ENCODE results near the gene PKHD1.

DNA sequence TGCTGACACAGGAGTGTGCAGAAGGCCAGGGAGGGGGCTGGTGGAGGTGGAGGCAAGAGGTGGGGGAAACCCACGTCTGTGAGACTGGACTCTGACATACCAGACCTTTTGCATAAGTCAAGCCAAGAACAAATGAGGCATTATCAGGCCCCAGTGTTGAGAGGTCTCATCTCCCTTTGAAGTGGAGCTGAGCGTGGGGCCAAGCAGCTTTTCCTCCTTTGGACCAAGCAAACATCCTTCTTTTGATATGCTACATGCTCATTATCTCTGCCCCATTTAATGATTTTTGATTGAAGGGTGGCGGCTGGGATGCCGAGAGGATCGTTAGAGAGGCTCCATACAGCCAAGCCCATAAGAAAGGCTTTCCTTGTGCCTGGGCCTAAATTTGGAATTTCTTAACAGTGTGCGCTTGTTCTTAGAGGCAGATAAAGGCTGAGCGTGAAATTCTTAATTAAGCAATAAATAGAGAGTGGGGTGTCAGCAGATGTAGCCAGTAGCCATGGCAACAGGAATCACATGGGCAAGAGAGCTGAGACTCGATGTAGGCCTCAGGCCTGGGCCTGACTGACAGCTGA is 244.5 kb downstream of the PKHD1 start:
- no peak for TF ChIP-seq EP300 (IDR thresholded peaks at IDR 0.05)
- TF ChIP-seq POLR2A (IDR thresholded peaks at IDR 0.05): no peak
- TF ChIP-seq, protein P1, sequence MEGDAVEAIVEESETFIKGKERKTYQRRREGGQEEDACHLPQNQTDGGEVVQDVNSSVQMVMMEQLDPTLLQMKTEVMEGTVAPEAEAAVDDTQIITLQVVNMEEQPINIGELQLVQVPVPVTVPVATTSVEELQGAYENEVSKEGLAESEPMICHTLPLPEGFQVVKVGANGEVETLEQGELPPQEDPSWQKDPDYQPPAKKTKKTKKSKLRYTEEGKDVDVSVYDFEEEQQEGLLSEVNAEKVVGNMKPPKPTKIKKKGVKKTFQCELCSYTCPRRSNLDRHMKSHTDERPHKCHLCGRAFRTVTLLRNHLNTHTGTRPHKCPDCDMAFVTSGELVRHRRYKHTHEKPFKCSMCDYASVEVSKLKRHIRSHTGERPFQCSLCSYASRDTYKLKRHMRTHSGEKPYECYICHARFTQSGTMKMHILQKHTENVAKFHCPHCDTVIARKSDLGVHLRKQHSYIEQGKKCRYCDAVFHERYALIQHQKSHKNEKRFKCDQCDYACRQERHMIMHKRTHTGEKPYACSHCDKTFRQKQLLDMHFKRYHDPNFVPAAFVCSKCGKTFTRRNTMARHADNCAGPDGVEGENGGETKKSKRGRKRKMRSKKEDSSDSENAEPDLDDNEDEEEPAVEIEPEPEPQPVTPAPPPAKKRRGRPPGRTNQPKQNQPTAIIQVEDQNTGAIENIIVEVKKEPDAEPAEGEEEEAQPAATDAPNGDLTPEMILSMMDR (IDR thresholded peaks at IDR 0.05): no peak
